GM13976 (cell line): Measurements from ENCODE around the gene MATK.

Source experiments
- DNase-seq: peaks from one replicate; pipeline ENCODE4 v3.0.0; 2012; ENCODE audit warnings: low spot score
- in situ Hi-C: fragments of 300-500 bp; cut with MboI; formaldehyde crosslinking; loops from one replicate; pipeline ENCODE4 v1.12.0; 2022; ENCODE audit warnings: low sequenced_read_pairs, mixed read lengths, inconsistent platforms; ENCODE audit not compliant: unreplicated experiment
- TF ChIP-seq, protein P1 (sequence below): IDR thresholded peaks from 2 replicates; pipeline ENCODE4 v1.5.1; 2012; ENCODE audit warnings: borderline replicate concordance, mild to moderate bottlenecking; ENCODE audit not compliant: insufficient read depth; ENCODE audit errors: extremely low read depth, missing control alignments, control extremely low read depth

The MATK gene

DNA sequence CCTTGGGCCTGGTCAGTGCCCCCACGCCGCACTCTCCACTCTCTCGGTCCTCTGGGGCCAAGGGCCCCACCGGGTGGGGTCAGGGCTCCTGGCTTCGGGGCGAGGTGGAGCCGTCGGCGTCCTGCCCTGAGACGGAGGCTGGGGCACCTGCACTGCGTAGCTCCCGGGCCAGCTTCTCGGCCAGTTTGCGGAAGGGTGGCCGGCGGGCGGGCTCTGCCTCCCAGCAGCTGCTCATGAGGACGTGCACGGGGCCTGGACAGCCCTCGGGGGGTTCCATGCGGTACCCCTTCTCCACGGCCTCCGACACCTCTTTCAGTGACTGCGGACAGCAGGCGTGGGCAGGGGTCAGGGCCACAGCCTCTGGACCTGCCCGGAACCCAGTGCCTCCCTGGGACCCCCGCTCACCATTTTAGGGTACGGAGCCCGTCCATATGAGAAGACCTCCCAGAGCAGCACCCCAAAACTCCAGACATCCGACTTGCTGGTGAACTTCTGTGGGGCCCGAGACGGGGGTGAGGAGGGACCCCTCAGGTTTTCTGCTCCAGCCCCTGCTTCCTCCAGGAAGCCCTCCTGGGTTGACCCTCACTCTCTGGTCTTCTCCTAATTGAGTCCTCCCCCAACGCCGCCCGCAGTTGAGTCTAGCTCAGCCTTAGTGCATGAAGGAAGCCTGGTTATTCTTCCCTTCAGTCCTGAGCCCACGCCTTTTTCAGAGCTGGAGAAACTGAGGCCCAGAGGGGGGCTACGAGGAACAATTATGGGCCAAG lies 7.9 kb downstream of the MATK start:
- in situ Hi-C loops, result no loop called here
- TF ChIP-seq, protein P1, sequence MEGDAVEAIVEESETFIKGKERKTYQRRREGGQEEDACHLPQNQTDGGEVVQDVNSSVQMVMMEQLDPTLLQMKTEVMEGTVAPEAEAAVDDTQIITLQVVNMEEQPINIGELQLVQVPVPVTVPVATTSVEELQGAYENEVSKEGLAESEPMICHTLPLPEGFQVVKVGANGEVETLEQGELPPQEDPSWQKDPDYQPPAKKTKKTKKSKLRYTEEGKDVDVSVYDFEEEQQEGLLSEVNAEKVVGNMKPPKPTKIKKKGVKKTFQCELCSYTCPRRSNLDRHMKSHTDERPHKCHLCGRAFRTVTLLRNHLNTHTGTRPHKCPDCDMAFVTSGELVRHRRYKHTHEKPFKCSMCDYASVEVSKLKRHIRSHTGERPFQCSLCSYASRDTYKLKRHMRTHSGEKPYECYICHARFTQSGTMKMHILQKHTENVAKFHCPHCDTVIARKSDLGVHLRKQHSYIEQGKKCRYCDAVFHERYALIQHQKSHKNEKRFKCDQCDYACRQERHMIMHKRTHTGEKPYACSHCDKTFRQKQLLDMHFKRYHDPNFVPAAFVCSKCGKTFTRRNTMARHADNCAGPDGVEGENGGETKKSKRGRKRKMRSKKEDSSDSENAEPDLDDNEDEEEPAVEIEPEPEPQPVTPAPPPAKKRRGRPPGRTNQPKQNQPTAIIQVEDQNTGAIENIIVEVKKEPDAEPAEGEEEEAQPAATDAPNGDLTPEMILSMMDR, result no peak
- no peak for DNase-seq

DNA sequence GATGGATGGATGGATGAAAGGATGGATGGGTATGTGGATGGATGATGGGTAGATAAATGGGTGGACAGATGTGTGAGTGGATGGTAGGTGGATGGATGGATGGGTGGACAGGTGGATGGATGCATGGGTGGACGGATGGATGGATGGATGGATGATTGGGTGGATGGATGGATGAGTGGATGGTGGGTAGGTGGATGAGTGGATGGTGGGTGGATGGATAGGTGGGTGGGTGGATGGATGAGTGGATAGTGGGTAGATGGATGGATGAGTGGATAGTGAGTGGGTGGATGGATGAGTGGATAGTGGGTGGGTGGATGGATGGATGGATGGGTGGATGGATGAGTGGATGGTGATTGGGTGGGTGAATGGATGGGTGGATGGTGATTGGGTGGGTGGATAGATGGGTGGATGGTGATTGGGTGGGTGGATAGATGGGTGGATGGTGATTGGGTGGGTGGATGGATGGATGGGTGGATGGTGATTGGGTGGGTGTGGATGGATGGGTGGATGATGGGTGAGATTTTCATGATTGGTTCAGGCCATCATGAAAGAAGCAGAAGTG lies 9.6 kb downstream of the MATK start:
- TF ChIP-seq, protein P1, result no peak
- in situ Hi-C loops, result no loop called here
- DNase-seq, result no peak

DNA sequence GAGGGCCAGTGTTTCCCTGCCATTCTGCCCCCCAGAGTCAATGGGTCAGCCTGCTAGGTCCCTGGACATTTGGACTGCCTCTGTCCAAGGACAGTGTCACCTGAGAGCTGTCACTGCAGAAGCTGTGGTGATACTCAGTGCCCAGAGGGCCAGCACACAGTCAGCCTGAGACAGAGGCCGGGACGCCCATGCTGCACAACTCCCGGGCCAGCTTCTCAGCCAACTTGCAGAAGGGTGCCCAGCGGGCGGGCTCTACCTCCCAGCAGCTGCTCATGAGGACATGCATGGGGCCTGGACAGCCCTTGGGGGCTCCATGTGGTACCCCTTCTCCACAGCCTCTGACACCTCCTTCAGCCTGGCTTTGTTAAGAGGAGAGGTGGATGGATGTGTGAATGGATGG lies 10.3 kb downstream of the MATK start:
- DNase-seq, result no peak
- TF ChIP-seq, protein P1, result no peak
- in situ Hi-C loops, result no loop called here

DNA sequence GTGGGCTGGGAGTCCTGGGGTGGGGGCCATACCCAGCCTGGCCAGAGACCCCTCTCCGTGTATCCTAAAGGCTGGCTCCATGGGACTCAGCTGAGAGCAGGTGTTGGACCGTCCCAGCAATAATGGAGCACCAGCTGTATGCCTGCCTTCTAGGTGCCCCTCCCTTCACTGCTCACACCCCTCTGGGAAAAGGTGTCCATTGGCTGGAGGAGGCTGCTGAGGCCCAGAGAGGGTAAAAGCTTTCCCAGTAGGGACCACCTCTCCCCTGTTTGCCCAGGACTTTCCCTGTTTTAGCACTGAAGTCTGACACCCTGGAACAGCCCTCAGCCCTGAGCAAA lies 10.8 kb downstream of the MATK start:
- TF ChIP-seq, protein P1, result no peak
- in situ Hi-C loops, result no loop called here
- DNase-seq, result no peak

DNA sequence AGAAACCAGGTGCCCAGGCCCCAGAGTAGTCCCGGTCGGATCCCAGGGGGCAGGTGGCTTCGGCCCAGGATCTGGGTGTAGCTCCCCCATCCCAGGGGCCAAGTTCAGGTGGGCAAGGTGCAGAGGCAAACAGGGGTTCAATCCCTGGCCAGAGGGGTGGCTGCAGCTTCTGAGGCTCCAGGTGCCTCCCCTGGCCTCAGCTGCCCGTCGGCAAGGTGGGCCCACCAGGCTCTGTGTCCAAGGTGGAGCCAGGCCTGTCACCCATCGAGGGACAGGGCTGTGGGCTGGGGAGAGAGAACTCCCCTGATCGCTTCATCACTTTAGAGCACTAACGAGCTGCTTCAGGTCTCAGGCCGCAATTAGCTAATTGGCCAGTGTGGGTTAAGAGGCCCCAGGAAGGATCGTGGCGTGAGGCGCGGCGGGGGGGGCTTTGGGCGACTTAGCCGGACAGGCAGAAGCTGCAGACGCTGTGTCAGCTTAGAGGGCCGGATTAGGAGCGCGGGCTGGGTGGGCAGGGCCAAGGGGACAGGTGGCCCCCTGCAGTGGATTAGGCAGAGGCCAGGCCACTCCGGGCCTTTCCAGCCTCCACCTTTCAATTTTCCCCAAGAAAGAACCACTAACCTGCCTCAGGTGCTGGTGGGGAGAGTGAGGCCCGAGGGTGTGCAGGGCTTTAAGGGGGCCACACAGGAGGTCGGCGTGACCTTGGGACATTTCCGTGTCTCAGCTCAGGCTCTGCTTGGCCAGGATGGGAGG lies 11.4 kb downstream of the MATK start:
- TF ChIP-seq, protein P1, result no peak
- no peak for DNase-seq
- in situ Hi-C loops, result no loop called here

DNA sequence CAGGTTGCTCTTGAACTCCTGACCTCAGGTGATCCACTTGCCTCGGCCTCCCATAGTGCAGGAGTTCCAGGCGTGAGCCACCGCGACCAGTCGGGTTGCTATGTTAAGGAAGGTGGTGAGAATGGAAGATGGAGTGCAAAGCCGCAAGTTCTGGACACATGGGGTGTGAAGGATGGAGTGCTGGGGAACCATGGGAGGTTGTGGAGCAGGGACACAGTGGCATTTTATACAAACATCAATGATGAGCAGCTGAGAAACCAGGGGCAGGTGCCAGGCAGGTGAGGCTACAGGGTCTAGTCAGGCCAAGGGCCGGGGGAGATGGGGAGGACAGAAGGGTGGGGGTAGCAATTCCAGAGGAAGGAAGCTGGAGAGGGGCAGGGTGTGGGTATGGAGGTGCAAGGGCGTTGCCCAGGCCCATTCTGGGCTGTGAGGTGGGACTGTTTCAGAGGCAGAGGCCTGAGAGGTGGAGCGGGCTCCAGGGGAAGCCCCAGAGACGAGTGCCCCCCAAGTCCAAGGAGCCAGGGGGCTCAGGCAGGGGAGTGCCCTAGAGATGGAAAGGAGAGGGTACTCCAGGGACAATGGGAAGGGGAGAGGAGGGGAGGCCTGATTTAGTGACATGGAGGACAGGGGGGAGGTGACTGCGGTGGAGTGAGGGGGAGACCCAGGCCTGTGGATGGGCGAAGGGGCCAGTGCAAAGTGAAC lies 12.2 kb downstream of the MATK start:
- in situ Hi-C loops, result no loop called here
- TF ChIP-seq, protein P1, result no peak

More for the DNA sequence above, 12.2 kb downstream of the MATK start:
- no peak for DNase-seq
